Retinal pigment epithelial cell (primary cell): ENCODE data around the gene ZFYVE28.

Experiments
- DNase-seq: peaks from one replicate; pipeline ENCODE4 v3.0.0-alpha.2; 2010; ENCODE audit warnings: low read depth
- H3K4me3 ChIP-seq: 2 replicates; pipeline ENCODE4 v1.5.1; 2011; ENCODE audit warnings: mild to moderate bottlenecking, low read length, control low read depth, moderate library complexity
- TF ChIP-seq, protein P1 (sequence below): conservative IDR thresholded peaks from 2 replicates; pipeline ENCODE4 v1.5.1; 2011; ENCODE audit warnings: low read depth, low read length, control low read depth, inconsistent platforms

Gene ZFYVE28

DNA sequence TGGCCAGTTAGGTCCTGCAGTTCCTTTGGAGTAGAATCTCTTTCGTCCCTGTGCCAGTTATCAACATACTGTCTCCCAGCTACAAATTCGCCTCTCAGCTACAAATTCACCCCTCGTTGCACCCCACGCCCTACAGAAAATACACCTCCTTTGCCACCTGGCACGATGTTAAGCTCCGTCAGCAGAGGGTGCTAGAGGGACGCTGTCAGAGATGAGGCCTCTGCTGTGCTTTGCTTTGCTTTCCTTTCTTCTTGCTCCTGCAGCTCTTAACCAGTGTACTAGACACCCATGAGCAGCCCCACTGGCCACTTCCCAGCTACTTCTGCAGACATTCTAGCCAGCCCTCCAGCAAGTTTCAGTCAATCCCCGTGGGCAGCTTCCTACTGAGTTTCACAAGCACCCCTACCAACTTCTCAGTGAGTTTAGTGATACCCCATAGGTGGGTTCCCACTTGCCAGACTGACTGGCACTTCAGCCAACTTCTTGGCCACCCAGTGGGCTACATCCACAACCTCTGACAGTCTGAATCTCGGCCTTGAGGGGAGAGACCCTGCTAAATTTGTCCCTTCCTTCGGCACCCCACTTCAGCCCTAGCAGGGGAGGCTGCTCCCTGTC, 198.3 kb downstream of the ZFYVE28 start:
- no peak for DNase-seq
- TF ChIP-seq, protein P1, sequence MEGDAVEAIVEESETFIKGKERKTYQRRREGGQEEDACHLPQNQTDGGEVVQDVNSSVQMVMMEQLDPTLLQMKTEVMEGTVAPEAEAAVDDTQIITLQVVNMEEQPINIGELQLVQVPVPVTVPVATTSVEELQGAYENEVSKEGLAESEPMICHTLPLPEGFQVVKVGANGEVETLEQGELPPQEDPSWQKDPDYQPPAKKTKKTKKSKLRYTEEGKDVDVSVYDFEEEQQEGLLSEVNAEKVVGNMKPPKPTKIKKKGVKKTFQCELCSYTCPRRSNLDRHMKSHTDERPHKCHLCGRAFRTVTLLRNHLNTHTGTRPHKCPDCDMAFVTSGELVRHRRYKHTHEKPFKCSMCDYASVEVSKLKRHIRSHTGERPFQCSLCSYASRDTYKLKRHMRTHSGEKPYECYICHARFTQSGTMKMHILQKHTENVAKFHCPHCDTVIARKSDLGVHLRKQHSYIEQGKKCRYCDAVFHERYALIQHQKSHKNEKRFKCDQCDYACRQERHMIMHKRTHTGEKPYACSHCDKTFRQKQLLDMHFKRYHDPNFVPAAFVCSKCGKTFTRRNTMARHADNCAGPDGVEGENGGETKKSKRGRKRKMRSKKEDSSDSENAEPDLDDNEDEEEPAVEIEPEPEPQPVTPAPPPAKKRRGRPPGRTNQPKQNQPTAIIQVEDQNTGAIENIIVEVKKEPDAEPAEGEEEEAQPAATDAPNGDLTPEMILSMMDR = peak; percentile 97
- H3K4me3 ChIP-seq = no peak overlapping the region
